NCI-H1417 treated with DMSO at 0.1 percent for 48 hours (cell line): ENCODE measurements around the gene SRPK1.

Experiments
- DNase-seq: peaks from one replicate; lab custom pipeline; 2025; lab: John Stamatoyannopoulos, UW

SRPK1 gene

DNA sequence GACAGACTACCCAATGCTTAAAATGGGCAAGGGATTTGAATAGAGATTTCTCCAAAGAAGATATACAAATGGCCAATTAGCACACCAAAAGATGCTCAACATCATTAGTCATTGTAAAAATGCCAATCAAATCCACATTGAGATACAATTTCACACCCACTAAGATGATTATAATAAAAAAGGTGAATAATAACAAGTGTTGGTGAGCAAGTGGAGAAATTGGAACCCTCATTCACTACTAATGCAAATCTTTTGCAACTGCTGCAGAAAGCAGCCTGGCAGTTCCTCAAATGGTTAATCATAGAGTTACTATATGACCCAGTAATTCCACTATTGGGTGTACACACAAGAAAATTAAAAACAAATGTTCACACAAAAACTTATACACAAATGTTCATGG is 103.4 kb downstream of the SRPK1 start:
- DNase-seq = no peak

DNA sequence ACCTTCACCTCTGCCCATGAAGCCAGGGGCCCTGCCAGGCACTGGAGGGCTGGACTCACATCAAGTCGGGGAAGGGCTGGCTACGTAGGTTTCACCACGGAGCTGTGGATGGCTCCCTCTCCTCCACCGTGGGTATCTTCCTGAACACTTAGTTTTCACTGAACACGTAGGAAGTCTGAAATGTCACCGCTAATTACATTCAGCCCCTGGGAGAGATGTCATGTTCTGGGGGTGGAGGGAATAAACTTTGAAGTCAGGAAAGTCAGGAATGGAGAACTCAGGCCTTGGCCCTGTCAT is 109.3 kb downstream of the SRPK1 start:
- no peak for DNase-seq

GRCh38 chr6:35810971-35811698 is 109.8 kb downstream of the SRPK1 start:
- DNase-seq = no peak

- DNase-seq = no peak
Observed at GRCh38 chr6:35809809-35810208, 111.1 kb downstream of the SRPK1 start.

- no peak for DNase-seq
Observed at GRCh38 chr6:35808688-35809087, 112.2 kb downstream of the SRPK1 start.

- peak; percentile 27 for DNase-seq
Observed at GRCh38 chr6:35804996-35805736, 115.7 kb downstream of the SRPK1 start, which contains the start of gene LHFPL5. TSS of gene LHFPL5 (plus strand) at chr6:35805352. CDS start at chr6:35805671, 319 bp downstream.

DNA sequence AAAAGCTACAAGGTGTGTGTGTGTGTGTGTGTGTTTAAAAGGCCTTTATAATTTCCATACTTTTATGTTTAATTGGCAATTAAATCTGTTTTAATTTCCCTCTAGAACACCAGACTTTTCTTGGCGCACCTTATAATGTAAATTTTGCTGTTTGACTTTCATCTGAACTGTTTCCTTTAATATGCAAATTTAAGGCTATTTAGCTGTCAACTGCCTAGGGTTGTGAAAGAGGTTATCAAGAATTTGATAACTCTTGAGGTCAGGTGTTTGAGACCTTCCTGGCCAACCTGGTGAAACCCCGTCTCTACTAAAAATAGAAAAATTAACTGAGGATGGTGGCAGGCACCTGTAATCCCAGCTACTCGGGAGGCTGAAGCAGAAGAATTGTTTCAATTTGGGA is 119.8 kb downstream of the SRPK1 start:
- DNase-seq = no peak

DNA sequence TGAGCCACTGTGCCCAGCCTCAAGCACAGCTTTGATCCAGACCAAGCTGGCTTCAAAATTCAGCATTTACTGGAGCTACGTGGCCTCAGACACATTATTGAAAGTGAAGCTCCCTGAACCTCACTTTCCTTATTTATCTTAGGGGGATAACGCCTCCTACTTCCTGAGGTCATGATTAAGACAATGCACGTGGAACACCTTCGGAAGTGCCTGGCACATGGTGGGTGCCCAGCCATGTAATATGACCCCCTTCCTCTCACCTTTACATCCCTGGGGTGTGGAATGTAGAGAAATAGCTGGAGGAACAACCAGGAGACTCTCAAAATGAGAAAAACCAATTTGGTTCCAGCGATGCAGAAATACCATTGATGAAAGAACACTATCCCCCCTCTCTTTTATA is 122.2 kb downstream of the SRPK1 start:
- no peak for DNase-seq

- no peak for DNase-seq
Observed at GRCh38 chr6:35797837-35798526, 122.9 kb downstream of the SRPK1 start.

DNA sequence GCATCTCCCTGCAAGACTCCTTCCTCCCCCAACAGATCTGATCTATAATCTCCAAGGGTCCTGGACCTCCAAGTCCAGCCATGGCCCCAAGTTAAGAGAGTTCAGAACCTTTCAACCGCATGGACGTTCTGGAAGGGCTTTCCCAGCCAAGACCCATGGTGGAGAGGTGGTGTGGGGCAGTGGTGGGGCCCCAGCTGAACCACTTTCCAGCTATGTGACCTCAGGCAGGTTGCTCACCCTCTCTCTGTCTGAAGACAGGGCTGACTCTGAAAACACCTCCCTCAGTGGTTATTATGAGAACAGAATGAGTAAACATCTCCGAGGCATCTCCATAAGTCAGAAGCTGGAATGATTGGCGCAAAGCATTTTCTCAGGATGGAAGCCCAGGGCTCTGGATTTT is 124.7 kb downstream of the SRPK1 start:
- no peak for DNase-seq

- no peak for DNase-seq
Observed at GRCh38 chr6:35795453-35796071, 125.3 kb downstream of the SRPK1 start.

DNA sequence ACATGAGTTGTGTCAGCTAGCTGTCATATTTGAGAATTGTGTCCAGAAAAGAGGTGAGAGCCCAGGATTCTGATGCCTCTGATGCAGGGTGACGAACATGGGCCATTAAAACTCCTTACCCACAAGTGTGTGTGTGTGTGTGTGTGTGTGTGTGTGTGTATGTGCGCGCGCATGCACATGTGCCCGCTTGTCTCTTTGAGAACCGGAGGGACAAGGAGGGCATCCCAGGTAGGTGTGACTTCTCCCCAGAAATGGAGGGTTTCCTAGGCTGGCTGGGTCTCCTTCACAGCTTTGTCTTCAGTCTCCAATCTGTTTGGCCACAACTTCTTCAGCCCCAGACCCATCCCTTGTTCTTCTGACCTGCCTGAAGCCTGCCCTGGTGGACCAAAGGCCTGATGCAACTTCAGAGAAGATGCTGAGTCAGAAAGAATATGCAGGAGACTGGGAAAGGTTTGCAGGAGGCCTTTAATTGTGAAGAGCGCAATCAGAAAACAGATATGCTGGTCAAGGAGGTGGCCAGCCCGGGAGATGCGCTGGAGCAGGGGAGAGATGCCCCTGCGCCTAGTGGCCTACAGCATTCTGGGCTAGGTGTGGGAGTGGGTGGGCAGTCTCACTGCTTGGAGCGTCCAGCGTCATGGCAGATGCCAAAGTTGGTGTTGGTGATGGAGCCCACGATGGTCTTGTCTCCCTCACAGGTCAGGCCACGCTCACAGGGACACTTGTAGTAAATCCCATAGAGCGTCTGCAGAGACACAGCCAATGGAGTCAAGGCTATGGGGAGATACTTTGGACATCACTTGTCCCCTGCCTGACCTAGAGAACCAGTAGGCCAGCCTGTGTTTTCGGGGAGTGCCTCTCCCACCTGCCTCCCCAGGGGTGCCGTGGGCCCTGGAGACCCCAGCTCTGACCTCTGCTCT is 126.1 kb downstream of the SRPK1 start:
- DNase-seq = no peak

DNA sequence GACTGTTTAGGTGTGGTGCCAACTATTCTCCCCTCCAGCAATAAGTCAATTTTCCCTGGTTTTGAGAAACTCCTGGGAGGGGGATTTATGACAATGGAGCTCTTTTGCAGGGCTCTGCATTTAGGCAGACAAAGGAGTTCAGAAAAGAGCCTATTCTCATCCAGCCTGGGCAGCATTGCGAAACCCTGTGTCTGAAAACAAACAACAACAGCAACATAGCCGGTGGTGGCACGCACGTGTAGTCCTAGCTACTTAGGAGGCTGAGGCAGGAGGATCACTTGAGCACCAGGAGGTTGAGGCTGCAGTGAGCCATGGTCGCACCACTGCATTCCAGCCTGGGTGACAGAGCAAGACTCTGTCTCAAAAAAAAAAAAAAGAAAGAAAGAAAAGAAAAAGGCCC is 130.2 kb downstream of the SRPK1 start:
- no peak for DNase-seq

DNA sequence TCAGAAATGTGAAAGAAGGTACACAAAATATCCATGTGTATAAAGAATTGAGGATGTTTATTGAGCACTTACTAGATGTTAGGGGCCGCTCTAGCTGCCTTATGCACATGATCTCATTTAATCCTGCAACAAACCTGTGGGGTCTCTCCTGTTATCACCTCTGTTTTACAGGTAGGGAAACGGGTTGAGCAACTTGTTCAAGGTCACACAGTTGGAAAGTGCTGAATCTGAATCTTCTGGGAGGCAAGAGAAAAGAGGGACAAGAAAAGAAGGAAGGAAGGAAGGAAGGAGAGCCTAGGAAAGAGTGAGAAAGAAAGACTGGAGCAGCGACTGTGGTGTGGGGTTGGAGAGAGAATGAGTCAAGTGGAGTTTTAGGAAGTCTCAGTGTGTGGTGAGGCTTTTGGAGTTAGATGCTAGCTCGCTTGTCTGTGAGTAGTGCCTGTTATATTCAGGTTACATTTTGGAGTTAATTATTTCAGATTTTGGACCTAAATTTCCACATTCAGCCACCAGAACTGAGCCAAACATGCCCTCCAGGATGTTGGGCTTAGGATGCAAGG is 132.4 kb downstream of the SRPK1 start:
- DNase-seq = no peak

GRCh38 chr6:35787266-35788218 is 133.4 kb downstream of the SRPK1 start:
- no peak for DNase-seq

DNA sequence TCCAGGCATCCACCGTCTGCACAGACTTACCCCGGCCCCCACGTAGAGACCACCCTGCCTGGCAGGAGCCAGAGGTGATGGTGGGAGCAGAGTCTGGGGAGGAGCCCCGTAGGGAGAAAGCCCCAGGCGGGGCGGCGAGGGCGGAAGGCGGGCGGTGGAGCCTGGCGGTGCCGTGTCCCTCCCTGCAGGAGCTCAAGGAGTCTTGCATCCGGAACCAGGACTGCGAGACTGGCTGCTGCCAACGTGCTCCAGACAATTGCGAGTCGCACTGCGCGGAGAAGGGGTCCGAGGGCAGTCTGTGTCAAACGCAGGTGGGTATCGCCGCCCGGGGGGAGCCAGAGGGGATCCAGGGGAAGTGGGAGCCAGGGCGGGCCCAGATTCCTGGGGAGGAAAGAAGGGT is 134.1 kb downstream of the SRPK1 start:
- DNase-seq = no peak

GRCh38 chr6:35786272-35786671 is 134.6 kb downstream of the SRPK1 start:
- DNase-seq = no peak

DNA sequence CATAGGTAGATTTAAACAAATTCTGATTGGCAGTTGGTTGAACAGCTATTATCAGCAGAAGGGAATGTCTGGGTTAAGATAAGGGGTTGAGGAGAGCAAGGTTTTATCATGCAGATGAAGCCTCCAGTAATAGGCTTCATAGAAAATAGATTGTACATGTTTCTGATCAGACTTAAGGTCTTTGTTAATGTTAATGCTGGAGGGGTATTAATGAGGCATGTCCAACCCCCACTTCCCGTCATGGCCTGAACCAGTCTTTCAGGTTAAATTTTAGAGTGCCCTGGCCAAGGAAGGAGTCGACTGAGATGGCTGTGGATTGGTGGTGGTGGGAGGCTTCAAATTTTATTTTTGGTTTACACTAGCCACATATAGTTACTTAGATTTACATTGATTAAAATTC is 136.7 kb downstream of the SRPK1 start:
- no peak for DNase-seq
